HG02610 (cell line): ENCODE measurements around the gene SERPINC1.
"Not testable (repeated sequence)": the region's sequence is repeated elsewhere in the genome, so short reads cannot be mapped to it uniquely, and the experiment has no call there.

Experiments
- ATAC-seq: cut with Tn5 transposase; IDR thresholded peaks from one replicate; pipeline ENCODE4 v1.9.1; 2021; ENCODE audit warnings: mild to moderate bottlenecking, moderate library complexity; ENCODE audit not compliant: unreplicated experiment

SERPINC1 gene

DNA sequence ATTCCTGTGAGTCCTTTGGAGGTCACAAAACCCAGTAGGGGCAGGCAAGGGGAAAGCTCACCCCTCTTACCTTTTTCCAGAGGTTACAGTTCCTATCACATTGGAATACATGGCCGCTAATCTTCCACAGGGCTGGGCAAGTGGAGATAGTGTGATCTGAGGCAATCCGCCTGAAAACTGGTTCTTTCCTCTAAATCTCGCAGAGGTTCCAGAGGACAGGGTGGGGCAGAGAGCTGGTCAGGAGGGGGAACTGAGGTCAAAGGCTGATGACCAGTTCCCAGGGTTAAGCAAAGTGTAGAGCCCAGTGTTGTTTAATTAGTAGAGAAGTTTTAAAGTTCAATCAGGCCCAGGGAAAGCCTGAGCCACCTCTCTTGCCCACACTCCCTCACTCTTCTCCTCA is at the start of gene SERPINC1:
TSS of gene SERPINC1 (minus strand) at position 179 of the 400 bp plus-strand sequence. CDS start at position 111, 68 bp downstream.
- ATAC-seq = no peak

DNA sequence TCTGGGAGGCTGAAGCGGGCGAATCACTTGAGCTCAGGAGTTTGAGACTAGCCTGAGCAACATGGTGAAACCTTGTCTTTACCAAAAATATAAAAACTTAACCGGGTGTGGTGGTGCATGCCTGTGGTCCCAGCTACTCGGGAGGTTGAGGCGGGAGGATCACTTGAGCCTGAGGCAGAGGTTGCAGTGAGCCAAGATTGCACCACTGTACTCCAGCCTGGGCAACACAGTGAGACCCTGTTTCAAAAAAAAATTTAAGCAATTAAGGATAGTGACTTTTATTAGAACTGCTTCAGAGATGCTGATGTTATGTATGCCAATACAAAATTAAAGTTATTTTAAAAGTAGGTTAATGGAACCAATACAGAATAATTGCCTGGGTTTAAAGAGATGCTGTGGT is 48.8 kb upstream of the SERPINC1 start:
- ATAC-seq = not testable (repeated sequence)

DNA sequence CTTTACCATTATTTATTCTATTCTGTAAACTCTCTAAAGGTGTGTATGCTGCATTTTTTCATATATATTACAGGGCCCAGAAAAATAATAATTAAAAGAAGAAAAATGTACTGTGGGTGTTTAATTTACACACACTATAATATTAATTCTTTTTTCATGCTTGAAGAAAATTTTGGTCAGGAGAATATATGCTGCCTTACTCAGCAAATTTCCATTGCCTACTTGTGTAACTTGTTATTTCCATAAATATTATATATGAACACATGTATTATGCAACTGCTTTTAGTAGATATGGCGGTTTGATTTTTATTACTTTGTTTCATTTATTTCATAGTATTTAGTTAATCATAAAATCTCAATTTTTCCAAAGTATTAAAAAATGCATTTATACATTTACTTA is 46.4 kb upstream of the SERPINC1 start:
- no peak for ATAC-seq

DNA sequence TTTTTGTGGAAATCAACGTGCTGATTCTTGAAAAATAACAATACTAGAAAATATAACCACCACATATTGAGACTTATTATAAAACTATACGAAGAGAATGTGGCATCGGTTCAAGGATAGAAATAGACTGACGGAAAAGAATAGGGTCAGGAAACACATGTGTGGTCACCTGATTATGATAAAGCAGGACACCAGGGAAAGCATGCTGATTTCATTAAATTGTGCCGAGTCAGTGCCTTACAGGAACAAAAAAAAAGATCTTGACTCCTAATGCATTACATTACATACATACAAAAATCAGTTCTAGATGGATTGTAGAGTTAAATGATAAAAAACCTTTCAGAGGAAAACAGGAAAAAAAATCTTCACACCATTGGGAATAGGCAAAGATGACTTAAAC is 43.5 kb upstream of the SERPINC1 start:
- ATAC-seq = no peak

DNA sequence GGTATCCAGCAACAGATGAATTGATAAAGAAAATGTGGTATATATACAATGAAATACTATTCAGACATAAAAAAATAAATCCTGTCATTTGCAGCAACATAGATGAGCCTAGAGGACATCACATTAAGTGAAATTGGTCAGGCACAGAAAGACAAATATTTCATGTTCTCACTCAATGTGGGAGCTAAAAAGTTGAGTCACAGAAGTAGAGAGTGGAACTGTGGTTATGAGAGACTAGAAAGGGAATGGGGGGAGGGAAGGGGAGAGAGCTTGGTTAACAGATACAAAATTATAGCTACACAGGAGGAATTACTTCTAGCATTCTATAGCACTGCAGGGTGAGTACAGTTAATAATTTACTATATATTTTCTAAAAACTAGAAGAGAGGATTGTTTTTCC is 37.1 kb upstream of the SERPINC1 start:
- no peak for ATAC-seq

DNA sequence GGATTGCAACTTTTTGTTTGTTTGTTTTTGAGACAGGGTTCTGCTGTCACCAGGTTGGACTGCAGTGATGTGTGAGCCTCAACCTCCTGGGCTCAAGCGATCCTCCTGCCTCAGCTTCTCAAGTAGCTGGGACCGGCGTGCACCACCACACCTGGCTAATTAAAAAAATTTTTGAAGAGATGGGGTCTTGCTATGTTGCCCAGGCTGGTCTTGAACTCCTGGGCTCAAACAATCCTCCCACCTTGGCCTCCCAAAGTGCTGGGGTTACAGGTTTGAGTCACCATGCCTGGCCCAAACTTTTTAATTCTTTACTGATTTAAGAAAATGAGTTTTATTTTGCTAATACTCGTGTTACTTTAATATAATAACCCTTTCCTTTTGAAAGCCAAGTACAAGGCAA is 31.5 kb upstream of the SERPINC1 start:
- no peak for ATAC-seq

DNA sequence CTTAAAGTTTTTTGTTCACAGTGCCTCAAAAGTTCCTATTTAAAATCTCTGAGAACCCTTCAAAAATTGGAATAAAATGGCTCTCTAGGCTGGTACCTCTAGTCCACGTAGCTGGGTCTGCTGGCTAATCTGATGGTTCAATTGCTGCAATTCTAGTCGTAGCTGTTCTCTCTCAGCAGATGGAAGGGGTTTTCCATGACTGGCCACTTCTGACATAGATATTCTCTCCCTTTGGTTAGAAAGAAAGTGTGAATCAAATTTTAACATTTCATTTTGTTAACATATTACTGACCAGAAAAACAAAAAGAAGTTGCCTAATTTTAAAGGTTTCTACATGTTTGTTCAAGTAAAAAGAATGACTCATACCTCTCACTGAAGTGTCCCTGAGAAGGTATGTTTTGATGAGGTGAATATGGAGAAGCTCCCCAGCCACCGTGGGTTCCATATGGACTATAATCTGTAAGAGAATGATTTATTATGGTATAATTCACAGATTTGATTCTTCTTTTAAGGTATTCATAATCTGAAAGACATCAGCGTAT is 29.3 kb upstream of the SERPINC1 start:
- ATAC-seq = no peak

DNA sequence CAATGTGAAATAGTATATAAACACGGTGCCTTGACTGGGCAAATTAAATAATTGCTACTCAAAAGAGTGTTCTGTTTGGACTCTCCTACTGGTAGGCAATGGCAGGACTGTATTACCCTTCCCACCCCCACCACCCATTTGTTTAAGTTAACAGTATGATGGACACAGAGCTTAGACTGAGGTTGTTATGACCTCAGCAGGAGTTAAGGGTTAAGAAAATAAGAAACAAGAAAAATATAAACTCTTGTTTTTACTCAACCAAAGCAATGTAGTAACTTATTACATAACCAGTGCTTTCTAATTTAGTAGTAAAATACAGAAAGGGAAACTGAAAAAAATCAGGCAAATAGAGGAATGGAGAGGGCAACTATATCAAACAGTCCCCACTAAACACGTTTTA is 19.9 kb upstream of the SERPINC1 start:
- ATAC-seq = no peak

DNA sequence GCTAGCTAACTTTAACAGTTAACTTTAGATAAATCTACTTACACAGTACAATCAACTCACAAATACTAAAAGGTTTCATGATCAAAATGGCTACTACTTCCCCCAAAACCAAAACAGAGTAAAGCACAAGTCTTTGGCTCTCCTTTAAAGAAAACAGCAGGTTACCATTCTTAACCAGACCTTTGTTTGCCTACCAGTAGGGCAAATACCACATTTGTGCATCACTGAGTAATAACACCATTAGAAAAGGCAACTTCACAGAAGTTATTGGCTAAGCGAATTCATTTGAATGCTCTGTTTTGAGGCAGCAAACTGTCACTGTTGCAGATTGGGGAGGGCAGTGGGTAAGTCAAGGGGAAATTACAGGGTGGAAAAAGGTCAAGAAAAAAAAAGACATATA is 17.3 kb upstream of the SERPINC1 start:
- no peak for ATAC-seq

DNA sequence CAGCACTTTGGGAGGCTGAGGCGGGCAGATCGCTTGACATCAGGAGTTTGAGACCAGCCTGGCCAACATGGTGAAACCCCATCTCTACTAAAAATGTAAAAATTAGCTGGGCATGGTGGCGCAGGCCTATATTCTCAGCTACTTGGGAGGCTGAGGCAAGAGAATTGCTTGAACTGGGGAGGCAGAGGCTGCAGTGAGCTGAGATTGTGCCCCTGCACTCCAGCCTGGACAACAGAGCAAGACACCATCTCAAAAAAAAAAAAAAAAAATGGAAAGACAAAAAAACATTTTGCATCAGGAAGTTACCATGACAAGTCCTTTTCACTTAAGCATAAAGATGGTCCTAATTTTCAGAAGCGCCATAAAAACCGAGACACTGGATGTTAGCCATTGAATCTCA is 13.4 kb upstream of the SERPINC1 start:
- not testable (repeated sequence) for ATAC-seq

DNA sequence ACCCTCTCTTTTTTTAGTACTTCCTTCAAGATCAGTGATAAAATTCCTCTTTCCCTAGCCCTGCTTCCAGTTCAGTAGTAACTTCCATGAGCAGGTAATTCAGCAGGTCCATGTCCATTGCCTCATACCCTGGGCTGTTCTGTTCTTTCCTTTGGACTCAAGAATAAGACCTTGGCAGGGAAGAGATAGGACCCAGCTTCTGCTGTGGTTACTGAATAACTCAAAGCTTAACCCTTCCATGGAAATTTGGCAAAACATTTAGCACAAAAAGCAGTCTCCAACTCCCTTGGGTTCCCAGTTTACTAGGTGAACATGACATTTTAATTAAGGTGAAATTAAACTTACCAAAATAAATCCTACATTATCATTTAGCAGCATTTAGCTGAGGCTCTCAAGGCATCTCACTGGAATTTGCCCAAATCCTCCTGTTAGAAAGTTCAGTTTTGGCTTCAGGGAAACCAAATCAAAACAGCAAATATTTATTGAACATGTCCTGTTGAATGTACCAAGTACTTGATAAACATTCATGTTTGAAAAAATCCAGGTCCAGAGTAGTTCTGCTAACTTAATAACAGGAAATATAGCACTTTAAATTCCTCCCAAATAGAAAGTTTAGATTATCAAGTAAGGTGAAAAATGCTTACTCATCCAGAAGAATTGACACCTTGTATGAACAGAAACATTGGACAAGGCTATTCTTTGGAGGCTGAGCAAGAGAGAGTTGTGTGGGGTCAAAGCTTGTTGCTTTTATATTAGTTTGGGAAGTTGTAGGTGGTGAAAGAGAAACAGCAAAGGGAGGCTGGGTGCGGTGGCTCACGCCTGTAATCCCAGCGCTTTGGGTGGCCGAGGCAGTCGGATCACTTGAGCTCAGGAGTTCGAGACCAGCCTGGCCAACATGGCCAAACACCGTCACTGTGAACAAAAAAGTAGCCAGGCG is 8.4 kb upstream of the SERPINC1 start:
- ATAC-seq = no peak

DNA sequence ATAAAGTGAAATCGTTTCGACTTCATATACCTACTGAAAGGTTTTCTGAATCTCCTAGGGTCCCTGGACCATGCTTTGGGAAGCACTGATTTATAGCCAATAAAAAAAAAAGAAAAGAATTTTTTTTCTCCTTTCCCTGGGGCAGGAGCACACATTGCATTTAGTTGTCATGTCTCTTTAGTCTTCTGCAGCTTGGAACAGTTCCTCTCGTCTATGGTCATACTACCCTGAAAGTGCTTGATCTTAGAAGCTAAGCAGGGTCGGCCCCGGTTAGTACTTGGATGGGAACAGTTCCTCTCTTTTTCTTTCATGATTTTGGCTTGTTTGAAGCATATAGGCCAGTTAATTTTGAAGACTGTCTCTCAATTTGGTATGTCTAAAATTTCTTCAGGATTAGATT is 3.7 kb upstream of the SERPINC1 start:
- no peak for ATAC-seq

DNA sequence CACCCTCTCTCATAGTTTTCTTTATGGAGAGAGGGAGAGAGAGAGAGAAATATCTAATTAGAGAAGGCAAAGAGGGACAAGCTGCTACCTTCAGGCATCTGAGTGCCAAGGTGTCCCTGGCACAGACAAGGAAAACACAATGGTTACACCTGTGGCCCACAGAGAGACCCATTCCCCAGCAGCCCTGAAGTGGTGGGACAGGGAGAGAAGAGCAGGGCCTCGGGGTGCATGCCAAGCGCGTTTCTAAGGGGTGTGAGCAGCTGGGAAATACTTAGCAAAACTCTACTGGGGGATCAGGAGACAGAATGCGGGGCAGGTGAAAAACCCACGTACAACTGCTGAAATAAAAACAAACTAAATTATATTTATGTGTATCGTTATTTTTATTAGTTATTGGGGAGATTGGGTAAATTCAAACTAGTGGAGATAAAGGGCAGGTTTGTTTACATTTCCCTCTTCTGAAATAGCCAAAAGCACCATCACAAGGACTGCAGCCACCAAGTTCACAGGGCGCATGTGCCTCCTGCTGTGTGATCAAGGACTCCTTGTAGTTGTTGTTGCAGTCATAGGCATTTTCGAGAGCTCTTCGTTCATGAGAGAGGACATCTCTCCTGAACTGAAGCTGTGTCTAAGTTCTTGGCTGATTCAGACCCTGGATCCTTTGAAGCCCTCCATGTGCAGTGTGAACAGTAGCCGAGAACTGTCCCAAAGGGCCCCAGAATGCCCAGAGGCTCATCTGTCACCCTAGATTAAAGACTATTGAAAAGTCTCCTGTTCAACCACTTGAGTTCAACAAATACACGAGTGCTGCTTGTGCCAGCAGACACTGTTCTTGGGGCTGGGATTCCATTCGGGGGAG is 737 bp upstream of the SERPINC1 start:
- ATAC-seq = no peak

DNA sequence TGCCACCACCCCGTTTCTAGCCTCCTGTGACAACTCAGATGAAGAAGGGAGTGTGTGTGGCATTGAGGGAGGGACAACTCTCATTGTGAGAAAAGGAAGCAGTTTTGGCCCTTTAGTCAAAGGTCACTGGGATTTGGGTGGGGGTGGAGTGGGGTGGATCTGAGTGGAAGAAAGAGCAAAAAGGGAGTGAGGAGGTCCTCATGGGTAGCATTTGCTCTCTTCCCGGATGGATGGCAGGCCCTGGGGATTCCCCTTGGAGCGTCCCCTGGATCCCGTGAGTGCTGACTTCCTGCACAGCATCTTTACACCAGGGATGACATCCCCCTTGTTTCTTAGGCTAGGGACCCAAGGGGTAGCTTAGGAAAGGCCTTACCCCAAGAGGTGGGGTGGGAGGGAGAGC is 460 bp downstream of the SERPINC1 start:
- no peak for ATAC-seq

DNA sequence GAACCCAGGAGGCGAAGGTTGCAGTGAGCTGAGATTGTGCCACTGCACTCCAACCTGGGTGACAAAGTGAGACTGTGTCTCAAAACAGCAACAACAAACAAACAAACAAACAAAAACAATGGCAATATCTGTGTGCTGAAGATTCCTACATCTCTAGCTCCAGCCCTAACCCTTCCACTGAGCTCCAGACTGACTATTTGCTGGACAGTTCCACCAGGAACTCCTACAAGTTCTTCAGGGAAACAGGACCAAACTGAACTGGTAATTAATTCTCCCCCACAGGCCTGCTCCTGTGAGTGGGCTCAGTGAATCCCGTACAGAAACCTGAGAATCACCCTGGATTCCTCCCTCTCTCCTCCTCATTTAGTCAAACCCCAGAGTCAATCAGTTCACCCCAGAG is 1.5 kb downstream of the SERPINC1 start:
- no peak for ATAC-seq

DNA sequence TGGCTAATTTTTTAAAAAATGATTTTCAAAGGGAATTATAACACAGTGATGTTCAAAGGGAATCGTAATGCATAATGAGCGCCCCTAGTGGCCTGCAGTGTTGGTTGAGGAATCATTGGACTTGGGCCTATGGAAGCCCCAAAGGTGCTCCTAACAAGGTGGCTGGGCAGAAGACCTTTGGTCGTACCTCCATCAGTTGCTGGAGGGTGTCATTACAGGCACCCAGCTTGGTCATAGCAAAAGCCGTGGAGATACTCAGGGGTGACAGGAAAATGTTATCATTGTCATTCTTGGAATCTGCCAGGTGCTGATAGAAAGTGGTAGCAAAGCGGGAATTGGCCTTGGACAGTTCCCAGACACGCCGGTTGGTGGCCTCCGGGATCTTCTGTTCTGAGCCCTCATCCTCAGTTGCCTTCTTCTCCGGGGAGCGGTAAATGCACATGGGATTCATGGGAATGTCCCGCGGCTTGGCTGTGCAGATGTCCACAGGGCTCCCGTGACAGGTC is 2.7 kb downstream of the SERPINC1 start:
- ATAC-seq = no peak

DNA sequence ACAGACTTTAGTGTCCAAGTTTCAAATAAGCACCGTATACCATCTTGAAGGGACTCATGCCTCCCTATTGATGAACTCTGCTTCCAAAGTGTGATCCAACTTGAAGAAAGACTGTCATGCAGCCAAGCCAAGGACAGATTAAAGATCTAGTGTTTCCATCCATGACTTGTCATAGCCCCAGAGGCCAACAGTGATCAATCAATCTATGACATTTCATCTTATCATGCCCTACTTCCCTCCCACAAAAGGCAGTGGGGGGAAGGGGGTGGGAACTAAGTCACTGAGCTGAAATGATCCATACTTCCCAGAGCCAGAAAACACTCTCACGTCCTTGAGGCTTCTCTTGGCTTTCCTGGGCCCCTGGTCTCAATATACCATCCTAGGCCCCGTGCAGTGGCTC is 4.0 kb downstream of the SERPINC1 start:
- ATAC-seq = no peak

DNA sequence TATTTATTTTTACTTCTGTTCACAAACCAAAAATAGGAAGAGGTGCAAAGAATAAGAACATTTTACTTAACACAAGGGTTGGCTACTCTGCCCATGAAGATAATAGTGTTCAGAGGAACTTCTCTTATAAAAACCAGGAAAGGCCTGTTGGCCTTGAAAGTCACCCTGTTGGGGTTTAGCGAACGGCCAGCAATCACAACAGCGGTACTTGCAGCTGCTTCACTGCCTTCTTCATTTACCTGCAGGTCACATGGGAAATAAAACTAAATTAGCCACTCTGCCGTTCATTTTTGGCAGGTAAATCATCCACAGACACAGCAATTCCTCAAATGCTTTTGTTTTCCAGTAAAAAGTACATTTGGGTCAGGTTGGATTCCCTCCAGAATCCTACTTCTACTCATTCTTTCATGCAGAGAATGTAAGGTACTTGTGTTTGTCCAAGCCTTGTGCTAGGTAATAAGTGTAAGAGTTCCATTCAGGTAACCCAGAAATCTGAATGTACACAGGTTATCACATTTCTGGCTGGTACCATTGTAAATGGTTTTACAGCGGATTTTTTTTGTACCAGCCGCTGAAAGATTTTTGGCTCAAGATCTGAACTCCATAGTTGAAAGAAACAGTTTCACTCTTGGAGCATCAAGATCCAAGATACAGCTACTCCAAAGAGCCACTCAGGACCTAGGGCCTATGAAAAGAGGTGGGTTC is 13.1 kb downstream of the SERPINC1 start:
- ATAC-seq = no peak

DNA sequence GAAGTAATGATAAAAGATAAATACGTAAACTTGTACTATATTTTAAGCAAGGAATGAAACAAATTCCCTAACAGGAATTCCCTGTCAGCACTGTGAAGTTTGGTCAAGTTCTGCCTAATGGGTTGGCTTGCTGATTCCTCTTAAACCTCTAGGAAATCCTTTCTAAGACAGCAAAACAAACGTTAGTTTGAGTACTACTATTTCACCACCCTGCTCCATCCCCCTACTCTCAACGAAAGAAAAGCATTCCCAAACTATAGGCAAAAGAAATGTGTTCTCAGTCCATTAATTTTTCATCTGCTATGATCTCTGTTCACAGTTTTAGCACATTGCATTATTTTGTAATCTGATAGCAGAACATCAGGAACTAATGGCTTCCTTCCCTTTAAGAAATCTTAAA is 16.1 kb downstream of the SERPINC1 start:
- ATAC-seq = no peak

DNA sequence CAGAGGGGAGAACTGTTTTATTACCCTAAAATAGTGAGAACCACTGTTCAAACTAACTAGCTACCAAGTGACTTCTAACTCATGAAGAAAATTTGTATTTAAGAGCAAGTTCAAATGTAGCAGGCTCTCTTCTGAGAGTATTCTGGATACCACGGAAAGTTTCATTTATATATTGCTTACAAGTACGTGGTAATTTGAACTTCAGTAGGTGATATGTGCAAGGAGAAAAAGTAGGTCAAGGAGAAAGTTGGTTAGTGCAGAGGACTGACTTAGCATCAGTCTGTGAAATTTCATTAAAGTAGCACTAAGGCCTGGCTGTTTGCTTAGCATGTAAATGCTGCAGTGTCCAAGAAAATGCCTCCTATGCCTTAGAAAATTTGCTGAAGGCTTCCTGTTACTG is 16.7 kb downstream of the SERPINC1 start:
- no peak for ATAC-seq

DNA sequence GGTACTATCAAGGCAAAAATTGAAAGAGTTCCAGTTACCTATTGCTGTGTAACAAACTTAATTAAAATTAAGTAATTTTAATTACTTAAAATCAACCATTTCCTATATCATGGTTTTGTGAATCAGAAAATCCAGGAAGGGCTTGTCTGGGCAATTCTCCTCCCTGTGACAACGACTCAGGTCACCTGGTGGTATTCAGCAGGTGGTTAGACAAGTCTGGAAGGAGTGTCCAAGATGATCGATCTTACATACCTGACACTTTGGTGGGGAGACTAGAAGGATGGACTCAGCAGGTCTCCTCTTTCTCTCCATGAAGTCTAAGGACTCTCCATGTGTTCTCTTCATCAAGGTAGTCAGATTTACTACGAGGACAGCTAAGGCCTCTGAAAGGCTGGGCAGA is 22.9 kb downstream of the SERPINC1 start:
- no peak for ATAC-seq
